Peyer's patch (tissue), 4 donors: Measurements from ENCODE around the gene INPP5A. TPM values are rescaled to one million over a fixed set of nuclear protein-coding genes. Genes with fewer than 3 reads are reported as not detected.
A peak's percentile ranks its signal among the peaks of the same experiment; 100 is the strongest.

Experiments used
- DNase-seq, 3 donors: peaks; one replicate each; pipeline ENCODE4 v3.0.0-alpha.2; 2017 to 2019
- H3K27ac ChIP-seq, 4 donors: fragments of 200-600 bp; sonication (generic); one replicate each; pipeline ENCODE4 v1.5.1; 2016 to 2019
- H3K27me3 ChIP-seq, 2 donors: fragments of 200-600 bp; sonication (generic); one replicate each; pipeline ENCODE4 v1.5.1; 2019
- H3K36me3 ChIP-seq, 3 donors: fragments of 200-600 bp; sonication (generic); one replicate each; pipeline ENCODE4 v1.5.1; 2016 to 2019
- H3K4me1 ChIP-seq, 4 donors: fragments of 200-600 bp; sonication (generic); one replicate each; pipeline ENCODE4 v1.5.1; 2016 to 2019
- H3K4me3 ChIP-seq, 4 donors: fragments of 200-600 bp; sonication (generic); 1 replicate in 3 of 4; 2 replicates in 1 of 4; pipeline ENCODE4 v1.5.1; 2016 to 2019; ENCODE audit warnings: mild to moderate bottlenecking in 1 of 4
- H3K9me3 ChIP-seq, 4 donors: fragments of 200-600 bp; sonication (generic); one replicate each; pipeline ENCODE4 v1.5.1; 2016 to 2019; ENCODE audit warnings: mild to moderate bottlenecking in 1 of 4
- POLR2A ChIP-seq, 2 donors: fragments of 450-650 bp; IDR thresholded peaks; one replicate each; pipeline ENCODE4 v1.5.1; 2017; ENCODE audit warnings: antibody characterized with exemption in 2 of 2, mild to moderate bottlenecking in 2 of 2, moderate library complexity in 2 of 2
- total RNA-seq, 4 donors: library from RNA; depleted of rRNA; stranded (reverse); fragments of >200 nt; gene quantifications; one replicate each; pipeline ENCODE4 v1.1.0, GENCODE V29; 2016
- TF ChIP-seq, protein P1 (sequence below), 6 experiments: fragments of 450-650 bp in 4 of 6; fragments of 200-600 bp in 2 of 6; sonication (generic) in 1 of 6; IDR thresholded peaks; one replicate each; pipeline ENCODE4 v1.5.1; 2017 to 2019; ENCODE audit warnings: antibody characterized with exemption in 6 of 6, mild to moderate bottlenecking in 3 of 6, moderate library complexity in 1 of 6

The INPP5A gene
- total RNA-seq, 4 donors from 2014 or later = 33.8 to 76.4 (median 38.1) TPM

DNA sequence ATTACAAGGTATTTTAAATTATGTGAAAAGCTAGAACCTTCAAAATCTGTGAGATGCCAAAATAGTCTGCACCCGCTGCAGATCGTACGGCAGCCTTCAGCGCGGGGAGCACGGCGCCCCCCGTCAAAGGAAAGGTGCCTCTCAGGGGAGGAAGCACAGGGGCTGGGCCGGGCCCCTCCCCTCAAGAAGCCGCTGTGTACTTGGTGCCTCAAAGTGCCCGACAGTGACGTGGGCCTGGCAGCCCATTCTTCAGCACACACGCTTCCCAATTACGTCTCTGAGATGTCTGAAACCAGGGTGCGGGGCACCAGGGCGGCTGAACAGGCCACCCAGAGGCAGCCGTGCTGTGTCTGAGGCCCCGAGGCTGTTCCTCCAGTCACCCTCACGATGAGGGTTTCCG, 116.1 kb downstream of the INPP5A start:
- Histone ChIP-seq H3K27ac (no peak overlapping the region), H3K27me3 (no peaks in the 10 kb centered on the region), H3K9me3 (no peaks in the 10 kb centered on the region), H3K36me3 (peaks cover 0 to 33% (median 0%) of the 10 kb centered on the region in 3 donors), H3K4me1 (no peaks in the 10 kb centered on the region), H3K4me3 (no peak overlapping the region)
- TF ChIP-seq POLR2A (IDR thresholded peaks at IDR 0.05) = no peak
- TF ChIP-seq, protein P1, sequence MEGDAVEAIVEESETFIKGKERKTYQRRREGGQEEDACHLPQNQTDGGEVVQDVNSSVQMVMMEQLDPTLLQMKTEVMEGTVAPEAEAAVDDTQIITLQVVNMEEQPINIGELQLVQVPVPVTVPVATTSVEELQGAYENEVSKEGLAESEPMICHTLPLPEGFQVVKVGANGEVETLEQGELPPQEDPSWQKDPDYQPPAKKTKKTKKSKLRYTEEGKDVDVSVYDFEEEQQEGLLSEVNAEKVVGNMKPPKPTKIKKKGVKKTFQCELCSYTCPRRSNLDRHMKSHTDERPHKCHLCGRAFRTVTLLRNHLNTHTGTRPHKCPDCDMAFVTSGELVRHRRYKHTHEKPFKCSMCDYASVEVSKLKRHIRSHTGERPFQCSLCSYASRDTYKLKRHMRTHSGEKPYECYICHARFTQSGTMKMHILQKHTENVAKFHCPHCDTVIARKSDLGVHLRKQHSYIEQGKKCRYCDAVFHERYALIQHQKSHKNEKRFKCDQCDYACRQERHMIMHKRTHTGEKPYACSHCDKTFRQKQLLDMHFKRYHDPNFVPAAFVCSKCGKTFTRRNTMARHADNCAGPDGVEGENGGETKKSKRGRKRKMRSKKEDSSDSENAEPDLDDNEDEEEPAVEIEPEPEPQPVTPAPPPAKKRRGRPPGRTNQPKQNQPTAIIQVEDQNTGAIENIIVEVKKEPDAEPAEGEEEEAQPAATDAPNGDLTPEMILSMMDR (IDR thresholded peaks at IDR 0.05) = no peak
- DNase-seq = no peak

DNA sequence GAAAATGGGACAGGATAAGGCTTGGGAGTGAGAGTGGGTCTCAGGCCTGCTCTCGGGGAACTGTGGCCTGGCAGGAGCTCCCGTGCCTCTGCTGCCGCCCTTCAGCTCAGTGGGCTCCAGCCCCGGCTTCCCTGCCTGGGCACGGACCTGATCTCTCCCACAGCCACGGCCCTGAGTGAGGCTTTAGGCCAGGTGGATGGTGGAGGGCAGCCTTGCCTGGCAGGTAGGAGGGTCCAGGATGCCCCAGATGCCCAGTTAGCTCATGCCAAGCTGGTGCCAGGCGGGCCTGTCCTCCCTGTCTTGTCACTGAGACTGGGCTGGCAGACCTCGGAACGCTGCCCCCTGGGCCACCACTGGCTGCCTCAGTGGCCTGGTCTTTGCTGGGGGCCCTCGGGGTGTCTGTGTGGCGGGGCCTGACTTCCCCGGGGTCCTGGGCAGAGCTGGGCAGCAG, 116.6 kb downstream of the INPP5A start:
- no peak for TF ChIP-seq POLR2A (IDR thresholded peaks at IDR 0.05)
- TF ChIP-seq, protein P1 (IDR thresholded peaks at IDR 0.05) = no peak
- Histone ChIP-seq H3K36me3 (peaks cover 0 to 37% (median 0%) of the 10 kb centered on the region in 3 donors), H3K9me3 (no peaks in the 10 kb centered on the region), H3K4me1 (no peaks in the 10 kb centered on the region), H3K27me3 (no peaks in the 10 kb centered on the region), H3K27ac (no peak overlapping the region), H3K4me3 (no peak overlapping the region)
- peak in 1 of 3 donors; percentile 44 for DNase-seq

DNA sequence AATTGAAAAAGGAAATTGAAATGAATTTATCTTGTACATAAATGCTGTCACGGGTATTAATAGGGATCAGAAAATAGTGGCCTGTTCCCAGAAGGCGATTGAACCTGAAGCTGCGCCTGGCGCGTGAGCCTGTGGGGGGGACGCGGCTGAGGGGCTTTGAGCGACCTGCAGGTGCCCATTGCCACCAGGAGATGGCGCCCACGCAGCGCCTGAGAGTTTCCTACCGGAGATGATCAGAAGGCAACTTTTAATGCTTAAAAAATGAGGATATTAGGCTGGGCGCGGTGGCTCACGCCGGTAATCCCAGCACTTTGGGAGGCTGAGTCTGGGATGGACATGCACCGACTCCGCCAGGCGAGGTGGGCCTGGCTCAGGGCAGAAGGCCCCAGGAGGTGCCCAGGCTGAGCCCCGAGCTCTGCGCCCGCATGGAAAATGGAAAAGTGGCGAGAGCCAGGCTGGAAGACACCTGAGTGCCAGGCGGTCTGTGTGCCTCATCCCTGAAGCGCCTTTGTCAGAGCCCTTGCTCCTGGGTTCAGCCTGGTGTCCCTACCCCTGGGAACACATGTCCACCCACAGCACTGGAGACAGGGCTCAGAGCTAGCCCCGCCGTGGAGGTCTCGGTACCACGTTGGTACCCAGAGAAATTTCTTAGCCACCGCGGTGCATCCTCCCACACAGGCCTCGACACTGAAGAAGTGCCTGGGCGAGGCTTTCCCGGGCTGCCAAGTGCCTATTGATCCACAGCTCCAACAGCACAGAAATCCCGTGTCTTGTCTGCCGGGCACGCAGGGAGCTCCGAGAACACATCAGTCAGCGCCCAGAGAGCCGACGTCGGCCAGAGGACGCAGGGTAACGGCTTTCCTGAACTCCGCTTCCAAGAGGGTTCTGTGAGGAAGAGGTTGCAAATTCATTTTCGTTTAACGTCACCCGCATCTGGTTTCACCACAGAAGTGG, 117.4 kb downstream of the INPP5A start:
- Histone ChIP-seq H3K36me3 (peaks cover 0 to 40% (median 0%) of the 10 kb centered on the region in 3 donors), H3K9me3 (no peaks in the 10 kb centered on the region), H3K27me3 (no peaks in the 10 kb centered on the region), H3K4me3 (no peak overlapping the region), H3K27ac (no peak overlapping the region), H3K4me1 (no peaks in the 10 kb centered on the region)
- TF ChIP-seq, protein P1 (IDR thresholded peaks at IDR 0.05) = peak; percentile 38 to 83 (median 78)
- TF ChIP-seq POLR2A (IDR thresholded peaks at IDR 0.05) = no peak
- DNase-seq = peak in 2 of 3 donors; percentile 71 to 73

DNA sequence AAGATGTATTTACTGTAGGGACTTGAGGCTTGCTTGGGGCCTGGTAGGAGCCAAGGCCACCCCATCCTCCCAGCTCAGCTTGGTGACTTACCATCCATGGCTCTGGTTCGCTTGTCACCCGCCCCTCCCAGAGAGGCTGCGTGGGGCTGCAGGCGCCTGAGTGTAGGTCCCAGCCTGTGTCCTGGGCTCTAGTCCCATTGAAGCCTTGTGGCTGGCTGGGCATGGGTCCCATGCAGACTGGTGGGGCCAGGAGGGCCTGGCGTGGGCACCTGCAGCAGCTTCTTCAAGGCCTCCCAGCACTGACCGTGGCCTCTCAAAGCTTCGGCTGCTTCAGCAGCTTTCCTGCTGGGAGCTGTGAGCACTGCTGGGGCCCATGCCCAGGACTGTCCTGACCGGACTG, 118.1 kb downstream of the INPP5A start:
- no peaks in the 10 kb centered on the region for H3K27me3 ChIP-seq
- peaks cover 0 to 40% (median 0%) of the 10 kb centered on the region in 3 donors for H3K36me3 ChIP-seq
- H3K27ac ChIP-seq = no peak overlapping the region

DNA sequence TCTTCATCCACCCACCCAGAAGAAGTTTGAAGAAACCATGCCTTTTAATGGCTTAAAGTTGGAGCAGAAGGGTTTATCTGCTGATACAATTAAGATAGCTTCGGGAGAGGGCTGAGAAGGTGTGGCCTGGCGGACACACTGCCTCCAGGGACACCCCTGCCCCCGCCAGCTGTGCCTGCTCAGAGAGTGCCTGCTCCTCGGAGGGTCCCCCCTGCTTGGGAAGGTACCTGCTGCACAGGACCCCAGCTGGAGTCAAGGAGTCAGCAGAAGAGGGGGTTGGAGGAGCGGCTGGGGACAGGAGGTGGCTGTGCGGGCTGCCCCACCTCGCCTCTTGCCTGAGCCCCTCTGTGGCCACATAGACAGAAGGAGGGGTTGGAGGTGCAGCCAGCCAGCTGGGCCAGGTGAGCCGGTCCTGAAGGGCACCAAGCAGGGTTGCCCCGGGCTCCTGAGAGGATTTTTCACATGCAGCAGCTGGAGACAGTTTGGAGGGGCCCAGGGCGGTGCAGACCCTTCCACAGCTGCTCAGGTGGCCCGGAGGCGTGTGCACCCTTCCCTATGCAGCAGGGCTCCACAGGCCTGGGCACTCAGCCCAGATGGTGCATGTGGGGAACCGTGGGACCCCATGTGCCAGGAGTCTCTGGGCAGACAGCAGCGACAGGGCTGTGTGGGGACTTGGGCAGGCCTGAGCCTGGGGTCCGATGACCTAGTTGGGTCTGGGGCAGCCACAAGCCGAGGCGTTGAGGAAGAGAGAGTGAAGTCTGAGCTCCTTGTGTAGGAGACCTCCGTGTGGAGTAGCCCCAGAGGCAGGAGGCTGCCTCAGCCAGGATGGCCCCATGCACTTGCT, 118.9 kb downstream of the INPP5A start:
- no peak overlapping the region for H3K4me3 ChIP-seq
- DNase-seq = peak in 1 of 3 donors; percentile 29
- H3K36me3 ChIP-seq = peaks cover 0 to 39% (median 0%) of the 10 kb centered on the region in 3 donors
- no peak overlapping the region for H3K27ac ChIP-seq
- H3K4me1 ChIP-seq = no peaks in the 10 kb centered on the region
- TF ChIP-seq, protein P1 (IDR thresholded peaks at IDR 0.05) = no peak
- no peak for TF ChIP-seq POLR2A (IDR thresholded peaks at IDR 0.05)
- H3K9me3 ChIP-seq = no peaks in the 10 kb centered on the region
- no peaks in the 10 kb centered on the region for H3K27me3 ChIP-seq

More for the DNA sequence above, 118.1 kb downstream of the INPP5A start:
- Histone ChIP-seq H3K4me3 (no peak overlapping the region), H3K4me1 (no peaks in the 10 kb centered on the region), H3K9me3 (no peaks in the 10 kb centered on the region)
- no peak for TF ChIP-seq POLR2A (IDR thresholded peaks at IDR 0.05)
- TF ChIP-seq, protein P1 (IDR thresholded peaks at IDR 0.05) = no peak
- peak in 1 of 3 donors; percentile 38 for DNase-seq
